A673 (cell line): ENCODE results near the gene GALM. TPM values are rescaled to one million over a fixed set of nuclear protein-coding genes. Genes with fewer than 3 reads are reported as not detected.

Experiments used
- Bru-seq: library from RNA; stranded (reverse); fragments of 400-500 nt; gene quantifications from one replicate; lab custom pipeline; 2021; lab: Mats Ljungman, UMichigan
- BruChase-seq, 2 experiments: library from RNA; stranded (reverse); fragments of 400-500 nt; gene quantifications; one replicate each; lab custom pipeline; 2021; lab: Mats Ljungman, UMichigan
- BruUV-seq: library from RNA; stranded (reverse); fragments of 400-500 nt; replicated peaks from 2 replicates; lab custom pipeline; 2021; lab: Mats Ljungman, UMichigan
- CTCF ChIA-PET: fragments of 300-600 bp; sonication (Branson Sonifier 250); formaldehyde crosslinking; loops from one replicate; lab custom pipeline; 2022; ENCODE audit warnings: antibody characterized with exemption; lab: Charles Lee
- POLR2A ChIA-PET: fragments of 300-600 bp; sonication (Branson Sonifier 250); formaldehyde crosslinking; loops from one replicate; lab custom pipeline; 2022; ENCODE audit warnings: antibody characterized with exemption; ENCODE audit not compliant: low non-redundant PET; lab: Charles Lee
- DNase-seq: peaks from one replicate; pipeline ENCODE4 v3.0.0-alpha.2; 2015; ENCODE audit warnings: low spot score
- H3K27ac ChIP-seq: fragments of 200-600 bp; sonication (generic); 2 replicates; pipeline ENCODE4 v1.5.1; 2016; ENCODE audit warnings: mixed run types, low read depth, mild to moderate bottlenecking, mixed read lengths, antibody characterized with exemption, low read length; ENCODE audit not compliant: poor library complexity, severe bottlenecking
- H3K27me3 ChIP-seq: fragments of 200-600 bp; sonication (generic); replicated peaks from 2 replicates; pipeline ENCODE4 v1.6.1; 2017; ENCODE audit warnings: mixed run types, low read depth, mild to moderate bottlenecking, mixed read lengths, antibody characterized with exemption, low read length; ENCODE audit not compliant: insufficient read depth, poor library complexity
- H3K36me3 ChIP-seq: fragments of 200-600 bp; sonication (generic); 2 replicates; pipeline ENCODE4 v1.6.1; 2016; ENCODE audit warnings: mixed run types, mild to moderate bottlenecking, mixed read lengths, antibody characterized with exemption, low read length; ENCODE audit not compliant: insufficient read depth, poor library complexity, severe bottlenecking
- H3K4me1 ChIP-seq: fragments of 200-600 bp; sonication (generic); 2 replicates; pipeline ENCODE4 v1.6.1; 2017; ENCODE audit warnings: mixed run types, mild to moderate bottlenecking, mixed read lengths, antibody characterized with exemption, low read length; ENCODE audit not compliant: insufficient read depth, poor library complexity, severe bottlenecking
- H3K4me3 ChIP-seq: fragments of 200-600 bp; sonication (generic); 2 replicates; pipeline ENCODE4 v1.5.1; 2016; ENCODE audit warnings: low read depth, mixed run types, mild to moderate bottlenecking, mixed read lengths, low read length; ENCODE audit not compliant: poor library complexity, severe bottlenecking
- H3K9me3 ChIP-seq: fragments of 200-600 bp; sonication (generic); 2 replicates; pipeline ENCODE4 v1.6.1; 2016; ENCODE audit warnings: mixed run types, low read depth, mild to moderate bottlenecking, mixed read lengths, antibody characterized with exemption, low read length; ENCODE audit not compliant: poor library complexity, severe bottlenecking
- CTCF ChIP-seq: fragments of 300-800, 200-600 bp; sonication (generic); conservative IDR thresholded peaks from 2 replicates; pipeline ENCODE4 v1.5.1; 2017; ENCODE audit warnings: low read depth, mild to moderate bottlenecking, antibody characterized with exemption, low read length, moderate library complexity, mixed read lengths
- EZH2 ChIP-seq: fragments of 200-600 bp; sonication (generic); IDR thresholded peaks from 2 replicates; pipeline ENCODE4 v1.6.1; 2017; ENCODE audit warnings: borderline replicate concordance, low read depth, mild to moderate bottlenecking, mixed read lengths, antibody characterized with exemption, low read length; ENCODE audit not compliant: poor library complexity, severe bottlenecking
- intact Hi-C: fragments of 100-400 bp; cut with micrococcal nuclease; formaldehyde crosslinking; loops from one replicate; pipeline ENCODE4 v1.10.0; 2022; ENCODE audit not compliant: unreplicated experiment
- long read RNA-seq: library from polyadenylated mRNA; stranded (forward); transcript quantifications from one replicate; pipeline ENCODE4 v2.0.0, GENCODE V29; 2022
- total RNA-seq: library from RNA; stranded (reverse); gene quantifications from 2 replicates; pipeline ENCODE4 v1.2.3, GENCODE V29; 2021

GALM gene
- total RNA-seq (6.6 and 8.7 TPM in 2 replicates), Bru-seq, nascent RNA (percentile 42 among the genes with signal in this experiment), BruChase-seq, experiment 1, labeled RNA remaining after a 2-hour chase (percentile 41 among the genes with signal in this experiment), BruChase-seq, experiment 2, labeled RNA remaining after a 6-hour chase (percentile 49 among the genes with signal in this experiment)
- long read RNA-seq, transcript GALM-201 (7 exons, 2,484 nt), result major isoform, 45 of 58 reads
- long read RNA-seq, partial matches to known transcripts, result 1 of 58 reads
- long read RNA-seq, other reads (novel, unspliced or antisense), result 12 of 58 reads

- DNase-seq, result peak; percentile 94
- Histone ChIP-seq H3K36me3 (no peaks in the 10 kb centered on the region), H3K4me3 (peak within 1 kb of the TSS; percentile 50), H3K27ac (no peak within 1 kb of the TSS), H3K4me1 (no peaks in the 10 kb centered on the region), H3K9me3 (no peaks in the 10 kb centered on the region), H3K27me3 (no peaks in the 10 kb centered on the region)
- intact Hi-C loops, result no loop called here
- ChIA-PET CTCF (no interaction called here), POLR2A (interaction anchor here (0.6 kb wide), 1 partner anchor 64 kb away, joined by 3 read pairs; no protein-coding TSS in a partner anchor)
- BruUV-seq, result no TSS peak
- TF ChIP-seq CTCF, result no peak
- TF ChIP-seq EZH2, result no peak
Measured at GRCh38 chr2:38665854-38666555, at the start of gene GALM. TSS of gene GALM (plus strand) at chr2:38666114. CDS start at chr2:38666162, 48 bp downstream.

DNA sequence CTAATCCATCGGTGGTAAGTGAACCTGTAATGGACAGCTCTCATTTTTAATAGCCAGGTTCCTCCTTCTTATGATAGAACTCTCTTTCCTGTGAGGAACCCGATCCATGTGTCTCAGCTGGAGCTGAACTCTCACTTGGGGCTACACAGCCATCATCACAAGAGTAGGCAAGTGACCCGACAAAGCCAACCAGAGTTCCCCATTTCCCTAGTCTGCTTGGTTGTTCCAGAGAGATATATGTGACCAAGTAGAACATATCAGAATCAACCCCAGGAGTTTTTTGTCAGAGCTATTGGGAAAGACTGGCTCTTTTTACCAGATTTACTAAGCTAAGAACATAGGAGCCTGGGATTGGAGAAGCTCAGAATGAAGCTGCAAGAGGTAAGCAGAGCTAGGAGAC lies 48.6 kb upstream of the GALM start:
- H3K9me3 ChIP-seq, result no peaks in the 10 kb centered on the region
- BruUV-seq, result no TSS peak
- no peak overlapping the region for H3K27ac ChIP-seq
- intact Hi-C loops, result no loop called here
- no peaks in the 10 kb centered on the region for H3K36me3 ChIP-seq
- no peak for TF ChIP-seq CTCF
- TF ChIP-seq EZH2, result no peak
- no peaks in the 10 kb centered on the region for H3K4me1 ChIP-seq
- CTCF ChIA-PET, result no interaction called here
- DNase-seq, result no peak
- POLR2A ChIA-PET, result no interaction called here
- H3K27me3 ChIP-seq, result no peaks in the 10 kb centered on the region
- H3K4me3 ChIP-seq, result no peak overlapping the region

DNA sequence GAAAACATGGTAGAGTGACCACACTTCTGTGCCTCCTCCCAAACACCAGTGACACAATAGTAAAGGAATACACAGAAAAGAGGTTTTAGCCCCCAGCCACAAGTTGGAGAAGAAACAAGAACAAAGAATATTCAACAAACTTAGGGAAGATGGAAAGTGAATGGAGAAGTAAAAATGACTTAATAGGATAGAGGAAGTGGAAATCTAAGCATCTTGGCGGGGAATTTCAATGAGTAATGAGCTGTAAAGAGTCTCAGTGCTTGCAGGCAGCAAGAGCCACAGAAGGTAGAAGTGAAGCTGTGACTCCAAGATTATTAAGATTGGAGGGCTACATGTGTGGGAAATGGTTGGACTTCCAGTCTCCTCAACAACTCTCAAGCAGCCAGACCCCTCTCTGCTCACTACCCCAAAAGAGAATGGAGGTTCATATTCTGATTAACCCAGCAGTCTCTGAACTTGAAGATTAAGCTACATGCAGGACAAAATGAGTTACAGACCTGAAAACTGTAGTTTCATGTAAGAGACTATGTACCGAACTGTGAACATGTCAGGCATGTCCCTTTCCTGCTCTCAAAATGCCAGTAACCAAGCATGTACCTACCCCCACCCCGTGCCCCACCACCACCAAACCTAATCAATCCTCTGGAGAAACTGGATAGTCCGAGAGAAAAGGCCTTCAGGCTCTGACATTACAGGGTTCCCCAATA lies 46.3 kb upstream of the GALM start:
- H3K27me3 ChIP-seq, result no peaks in the 10 kb centered on the region
- no peak overlapping the region for H3K27ac ChIP-seq
- CTCF ChIA-PET, result no interaction called here
- DNase-seq, result no peak
- no peaks in the 10 kb centered on the region for H3K9me3 ChIP-seq
- H3K36me3 ChIP-seq, result no peaks in the 10 kb centered on the region
- TF ChIP-seq EZH2 (no peak), CTCF (no peak)
- no TSS peak for BruUV-seq
- POLR2A ChIA-PET, result no interaction called here
- H3K4me3 ChIP-seq, result no peak overlapping the region
- intact Hi-C loops, result no loop called here
- H3K4me1 ChIP-seq, result no peaks in the 10 kb centered on the region
